DMS153 treated with DMSO at 0.1 percent for 48 hours (cell line): ENCODE data around the gene ZNF280B.
"Not testable (repeated sequence)": the region's sequence is repeated elsewhere in the genome, so short reads cannot be mapped to it uniquely, and the experiment has no call there.

Source experiments
- DNase-seq: peaks from one replicate; lab custom pipeline; 2025; ENCODE audit not compliant: unreplicated experiment; lab: John Stamatoyannopoulos, UW

Gene ZNF280B

DNA sequence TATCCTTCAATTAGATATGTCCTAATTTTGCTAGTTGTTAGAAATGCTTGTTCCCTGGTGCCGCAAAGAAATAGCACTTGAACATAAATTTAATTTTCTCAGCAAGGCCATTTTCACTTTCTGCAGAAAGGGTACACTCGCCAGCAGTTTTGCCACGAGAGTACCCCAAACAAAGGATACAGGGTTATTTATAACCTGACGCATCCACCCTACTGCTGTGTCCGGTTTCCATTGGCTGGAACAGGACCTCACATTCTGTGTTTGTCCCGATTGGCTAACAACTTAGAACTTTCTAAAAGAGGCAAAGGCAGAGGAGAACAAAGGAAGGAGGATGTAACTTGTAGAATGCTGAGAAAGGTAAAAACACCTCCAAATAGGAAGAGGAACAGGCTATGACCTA is 1.4 kb upstream of the ZNF280B start:
- not testable (repeated sequence) for DNase-seq

DNA sequence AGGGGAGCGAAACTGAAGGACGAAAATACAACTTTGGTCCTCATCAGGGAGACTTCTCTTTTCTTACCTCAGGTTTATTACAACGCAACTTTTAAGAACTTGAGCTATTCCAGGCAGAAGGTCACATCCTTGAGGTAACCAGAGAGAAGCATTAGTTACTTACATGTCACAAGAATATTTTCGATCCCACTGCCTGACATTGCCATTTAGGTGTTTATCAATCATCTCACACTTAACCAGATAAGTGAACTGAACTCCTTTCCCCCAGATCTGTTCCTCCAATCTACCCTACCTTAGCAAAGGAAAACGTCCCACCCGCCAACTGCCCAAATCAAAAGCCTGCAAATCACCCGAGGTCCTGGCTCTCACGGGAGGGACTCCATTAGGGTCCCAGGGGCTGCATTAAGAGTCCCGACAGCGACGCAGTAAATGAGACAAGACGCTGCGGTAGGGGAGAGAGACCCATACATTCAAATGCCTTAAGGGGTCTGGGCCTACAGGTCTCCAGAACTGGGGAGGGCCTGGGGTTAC is 734 bp downstream of the ZNF280B start:
- no peak for DNase-seq

DNA sequence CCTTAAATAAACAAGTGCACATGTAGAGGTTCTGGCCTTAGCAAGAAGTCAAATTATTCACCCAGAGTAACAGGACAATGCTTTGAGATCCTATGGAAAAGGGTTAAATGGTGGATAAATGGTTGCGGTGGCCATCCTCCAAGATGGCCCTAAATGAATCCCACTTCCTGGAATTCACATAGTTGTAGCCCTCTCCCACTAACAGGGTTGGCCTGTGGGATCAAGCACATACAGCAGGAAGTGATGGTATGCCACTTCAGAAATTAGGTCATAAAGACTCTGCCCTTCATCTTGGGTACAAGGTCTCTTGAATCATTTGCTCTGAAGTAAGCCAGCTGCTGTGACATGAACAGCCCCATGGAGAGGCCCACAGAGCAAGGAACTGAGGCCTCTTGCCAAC is 1.8 kb downstream of the ZNF280B start:
- DNase-seq, result no peak

GRCh38 chr22:22498267-22498666 is 10.3 kb downstream of the ZNF280B start:
- DNase-seq, result no peak

DNA sequence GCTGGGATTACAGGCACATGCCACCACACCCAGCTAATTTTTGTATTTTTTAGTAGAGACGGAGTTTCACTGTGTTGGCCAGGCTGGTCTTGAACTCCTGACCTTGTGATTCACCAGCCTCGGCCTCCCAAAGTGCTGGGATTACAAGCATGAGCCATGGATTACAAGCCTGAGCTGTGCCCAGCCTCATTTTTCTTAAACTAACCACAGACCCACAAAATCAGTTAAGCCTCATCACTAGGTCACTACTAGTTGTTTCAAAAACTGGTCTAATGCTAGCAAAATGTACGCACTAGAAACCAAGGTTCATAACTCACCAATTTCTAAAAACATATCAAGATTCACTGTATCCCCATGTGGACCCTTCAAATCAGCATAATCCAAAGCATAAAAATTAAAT is 17.0 kb downstream of the ZNF280B start:
- not testable (repeated sequence) for DNase-seq

DNA sequence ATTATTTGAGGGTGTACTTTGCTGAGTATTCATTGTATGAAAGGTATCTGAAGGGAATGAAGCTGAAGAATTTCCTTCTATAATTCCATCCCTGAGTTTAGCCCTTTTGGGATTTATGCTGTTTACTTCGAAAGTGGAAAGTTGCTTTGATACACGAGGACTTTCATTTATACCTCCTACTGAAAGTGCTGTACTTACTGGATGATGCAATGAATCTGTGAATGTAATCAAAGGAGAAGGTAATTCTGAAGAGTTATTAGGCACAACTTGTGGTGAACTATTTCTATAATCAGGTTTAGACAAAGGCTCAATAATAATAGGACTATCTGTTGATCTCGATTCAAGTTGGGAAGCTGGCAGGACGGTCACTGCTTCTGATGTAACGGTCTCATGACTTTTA is 19.8 kb downstream of the ZNF280B start:
- DNase-seq, result no peak

DNA sequence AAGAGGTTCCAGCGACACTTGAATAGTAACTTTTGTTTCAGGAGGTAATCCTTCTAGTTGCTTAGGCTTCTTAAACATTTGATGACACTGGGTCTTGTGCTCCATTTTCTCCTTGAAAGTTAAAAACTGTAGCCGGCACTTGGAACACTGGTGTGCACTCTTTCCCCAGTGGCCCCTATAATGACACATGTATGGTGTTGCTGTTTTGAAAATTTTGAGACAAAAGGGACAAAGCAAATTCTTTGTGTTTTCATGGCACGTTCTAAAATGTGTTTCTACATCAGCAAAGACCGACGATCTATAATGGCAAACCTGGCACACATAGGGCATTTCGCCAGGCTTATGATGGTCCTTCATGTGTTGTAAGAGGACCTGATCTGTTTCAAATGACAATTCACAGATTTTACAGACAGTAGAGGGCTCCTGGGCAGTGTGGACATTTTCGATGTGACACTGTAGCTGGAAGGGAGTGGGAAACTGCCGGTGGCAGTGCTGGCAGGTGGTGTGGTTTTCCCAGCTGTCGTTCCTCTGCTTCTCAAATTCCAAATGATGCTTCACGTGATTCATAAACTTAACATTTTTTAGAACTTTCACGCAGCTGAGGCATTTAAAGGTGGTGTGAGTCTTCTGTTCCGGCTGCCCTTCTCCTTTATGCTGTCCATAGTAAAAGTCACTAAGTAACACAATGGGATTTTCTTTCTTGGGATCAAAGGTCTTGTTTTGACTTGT is 20.5 kb downstream of the ZNF280B start:
- DNase-seq, result no peak

DNA sequence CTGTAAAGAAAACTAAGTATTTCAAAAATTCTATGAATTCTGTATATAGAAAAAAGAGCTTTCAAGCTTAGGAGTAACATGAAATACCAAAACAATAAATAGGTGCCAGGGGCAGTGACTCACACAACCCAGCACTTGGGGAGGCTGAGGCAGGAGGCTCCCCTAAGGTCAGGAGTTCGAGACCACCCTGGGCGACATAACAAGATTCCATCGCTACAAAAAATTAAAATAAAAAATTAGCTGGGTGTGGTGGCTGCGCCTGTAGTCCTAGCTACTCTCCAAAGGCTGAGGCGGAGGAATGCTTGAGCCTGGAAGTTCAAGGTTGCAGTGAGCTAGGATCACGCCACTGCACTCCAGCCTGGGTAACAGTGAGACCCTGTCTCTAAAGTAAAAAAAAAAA is 21.5 kb downstream of the ZNF280B start:
- no peak for DNase-seq

GRCh38 chr22:22486132-22486899 is 22.2 kb downstream of the ZNF280B start:
- DNase-seq, result no peak

DNA sequence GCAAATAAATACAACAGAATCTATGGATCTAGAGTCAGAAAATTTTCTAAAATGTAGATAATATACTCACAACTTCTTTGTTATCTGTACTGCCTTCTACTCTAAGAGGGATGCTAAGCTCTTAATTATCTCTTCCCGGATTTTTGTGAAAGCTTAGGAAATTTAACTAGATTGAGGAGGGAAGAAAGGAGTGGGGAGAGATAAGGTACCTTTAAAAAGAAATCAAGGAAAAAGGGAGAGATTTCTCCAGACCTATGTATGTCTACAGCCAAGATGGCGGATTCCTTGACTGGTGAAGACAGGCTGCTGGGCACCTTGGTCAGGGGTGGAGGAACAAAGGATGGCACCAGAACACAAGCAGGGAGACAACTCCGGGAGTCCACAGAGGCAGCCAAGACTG is 23.0 kb downstream of the ZNF280B start:
- DNase-seq, result no peak

DNA sequence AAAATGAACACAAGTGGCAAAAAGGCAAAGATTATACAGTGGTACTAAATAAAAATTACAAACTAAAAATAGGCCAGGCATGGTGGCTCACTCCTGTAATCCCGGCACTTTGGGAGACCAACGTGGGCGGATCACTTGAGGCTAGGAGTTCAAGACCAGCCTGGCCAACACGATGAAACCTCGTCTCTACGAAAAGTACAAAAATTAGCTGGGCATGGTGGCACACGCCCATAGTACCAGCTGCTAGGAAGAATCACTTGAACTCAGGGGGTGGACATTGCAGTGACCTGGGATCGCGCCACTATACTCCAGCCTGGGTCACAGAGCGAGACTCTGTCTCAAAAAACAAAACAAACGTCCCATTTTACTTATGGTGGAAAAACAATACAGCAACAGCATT is 24.5 kb downstream of the ZNF280B start:
- no peak for DNase-seq

GRCh38 chr22:22480940-22481339 is 27.6 kb downstream of the ZNF280B start:
- DNase-seq, result no peak

DNA sequence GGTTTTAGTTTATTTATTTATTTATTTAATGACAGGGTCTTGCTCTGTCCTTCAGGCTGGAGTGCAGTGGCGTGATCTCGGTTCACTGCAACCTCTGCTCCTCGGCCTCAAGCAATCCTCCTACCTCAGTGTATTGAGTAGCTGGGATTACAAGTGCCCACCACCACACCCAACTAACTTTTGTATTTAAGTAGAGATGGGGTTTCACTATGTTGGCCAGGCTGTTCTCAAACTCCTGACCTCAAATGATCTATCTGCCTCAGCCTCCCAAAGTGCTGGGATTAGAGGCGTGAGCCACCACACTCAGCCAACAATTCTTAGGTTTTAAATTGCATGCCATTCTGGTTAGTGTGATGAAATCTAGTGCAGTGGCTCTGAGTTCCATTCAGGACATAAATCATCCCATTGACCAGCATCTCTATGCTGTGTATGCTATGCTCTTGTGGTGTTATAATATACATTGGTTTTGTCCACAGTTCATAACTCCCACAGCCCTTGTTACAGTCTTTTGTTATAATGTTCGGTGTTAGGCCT is 28.5 kb downstream of the ZNF280B start:
- DNase-seq, result no peak

GRCh38 chr22:22479116-22479515 is 29.4 kb downstream of the ZNF280B start:
- no peak for DNase-seq

- DNase-seq, result no peak
These were observed 30.1 kb downstream of the ZNF280B start for GRCh38 chr22:22478470-22478869.

GRCh38 chr22:22474733-22475132 is 33.8 kb downstream of the ZNF280B start:
- no peak for DNase-seq

DNA sequence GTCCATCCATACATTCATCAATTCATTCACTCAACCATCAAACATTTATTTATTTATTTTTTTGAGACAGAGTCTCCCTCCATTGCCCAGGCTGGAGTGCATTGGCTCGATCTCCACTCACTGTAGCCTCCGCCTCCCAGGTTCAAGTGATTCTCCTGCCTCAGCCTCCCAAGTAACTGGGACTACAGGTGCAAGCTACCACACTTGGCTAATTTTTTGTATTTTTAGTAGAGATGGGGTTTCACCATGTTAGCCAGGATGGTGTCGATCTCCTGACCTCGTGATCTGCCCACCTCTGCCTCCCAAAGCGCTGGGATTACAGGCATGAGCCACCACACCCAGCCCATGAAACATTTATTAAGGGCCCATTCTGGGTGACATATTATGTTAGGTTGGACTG is 37.4 kb downstream of the ZNF280B start:
- not testable (repeated sequence) for DNase-seq

DNA sequence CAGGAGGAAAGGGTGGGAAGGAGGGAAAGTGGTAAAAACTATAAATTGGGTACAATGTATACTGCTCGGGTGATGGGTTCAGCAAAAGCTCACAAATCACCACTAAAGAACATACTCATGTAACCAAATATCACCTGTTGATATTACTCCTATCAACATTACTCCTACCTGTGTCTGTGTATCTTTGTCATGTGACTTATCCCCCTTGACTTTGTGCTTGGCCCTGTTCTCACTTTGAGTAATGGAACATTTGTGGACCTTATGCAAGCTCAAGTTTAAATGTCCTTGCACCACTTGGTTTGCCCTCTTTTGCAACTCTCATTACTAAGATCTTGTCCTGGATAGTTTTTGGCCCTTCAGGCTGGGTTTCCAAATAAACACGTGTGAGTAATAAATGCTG is 39.0 kb downstream of the ZNF280B start:
- DNase-seq, result no peak

- DNase-seq, result not testable (repeated sequence)
These were observed 39.6 kb downstream of the ZNF280B start for GRCh38 chr22:22468794-22469469.

DNA sequence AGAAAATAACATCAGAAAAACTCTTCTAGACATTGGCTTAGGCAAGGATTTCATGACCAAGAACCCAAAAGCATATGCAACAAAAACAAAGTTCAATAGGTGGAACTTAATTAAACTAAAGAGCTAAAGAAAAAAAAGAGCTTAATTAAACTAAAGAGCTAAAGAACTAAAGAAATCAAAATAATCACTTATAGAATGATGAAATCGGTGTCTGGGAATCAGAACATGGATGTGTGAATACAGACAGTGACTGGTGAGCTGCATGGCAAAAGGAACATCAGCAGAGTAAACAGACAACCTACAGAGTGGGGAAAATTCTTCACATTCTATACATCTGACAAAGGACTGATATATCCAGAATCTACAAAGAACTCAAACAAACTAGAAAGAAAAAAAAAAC is 41.4 kb downstream of the ZNF280B start:
- DNase-seq, result no peak

- DNase-seq, result no peak
These were observed 42.8 kb downstream of the ZNF280B start for GRCh38 chr22:22465782-22466181.
